ENCODE measurements around the gene PPP1CA.

PPP1CA gene

DNA sequence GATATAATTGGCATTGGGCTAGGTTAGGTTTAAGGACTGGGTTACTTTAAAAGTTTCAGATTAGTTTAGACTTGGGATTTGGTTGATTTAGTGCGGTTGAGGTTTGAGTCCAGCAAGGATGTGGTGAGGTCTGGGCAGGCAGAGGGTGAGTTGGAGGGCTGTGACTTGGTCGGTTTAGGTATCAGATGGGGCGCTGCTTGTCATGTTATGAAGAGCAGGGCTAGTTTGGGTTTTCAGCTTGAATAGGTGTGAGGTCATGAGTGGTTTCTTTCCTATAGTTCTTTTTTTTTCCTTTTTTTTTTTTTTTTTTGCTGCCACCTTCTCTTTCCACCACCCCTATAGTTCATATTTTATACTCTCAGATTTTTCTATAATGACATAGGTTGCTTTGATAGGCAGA lies 33.0 kb downstream of the PPP1CA start:
- Mint-ChIP-seq H3K9me3 (no peaks in the 10 kb centered on the region), H3K4me3 (peak overlapping the region; percentile 98), H3K4me1 (peaks cover 77% of the 10 kb centered on the region), H3K27me3 (no peaks in the 10 kb centered on the region), H3K36me3 (ENCODE audit: insufficient read depth) (peaks cover 19% of the 10 kb centered on the region), H3K27ac (ENCODE audit: low read depth) (peak overlapping the region; percentile 49)
- DNase-seq (ENCODE audit: low spot score in 2 of 2): no peak
- peak; percentile 21 for ATAC-seq (replicated peaks; ENCODE audit: extremely low read depth, poor library complexity, severe bottlenecking)

DNA sequence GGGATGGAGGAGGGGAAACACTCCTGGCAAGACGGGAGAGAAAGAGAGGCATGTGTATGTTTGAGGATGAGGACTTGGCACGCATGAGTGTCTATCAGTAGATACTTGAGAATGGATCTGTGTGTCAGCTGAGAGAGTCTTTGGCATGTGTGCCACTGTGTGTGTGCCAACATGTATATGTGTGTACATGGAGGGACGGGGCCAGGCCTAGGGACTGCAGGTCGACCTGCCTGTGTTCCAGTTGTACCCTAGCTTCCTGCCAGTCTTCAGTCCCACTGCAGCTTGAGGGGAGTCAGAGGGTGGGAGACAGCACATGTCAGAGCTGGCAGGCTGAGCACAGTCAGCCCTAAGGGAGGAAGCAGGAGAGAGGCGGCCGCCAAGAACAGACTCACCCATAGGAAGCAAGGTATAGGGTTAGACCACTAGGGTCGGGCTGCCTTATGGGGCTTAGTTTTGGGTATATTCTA lies 33.9 kb downstream of the PPP1CA start:
- Mint-ChIP-seq H3K27ac (ENCODE audit: low read depth) (peak overlapping the region; percentile 49), H3K36me3 (ENCODE audit: insufficient read depth) (peaks cover 18% of the 10 kb centered on the region), H3K27me3 (no peaks in the 10 kb centered on the region), H3K4me3 (peak overlapping the region; percentile 98), H3K9me3 (no peaks in the 10 kb centered on the region), H3K4me1 (peaks cover 83% of the 10 kb centered on the region)
- DNase-seq (ENCODE audit: low spot score in 2 of 2) (no peak), ATAC-seq (replicated peaks; ENCODE audit: extremely low read depth, poor library complexity, severe bottlenecking) (no peak)

DNA sequence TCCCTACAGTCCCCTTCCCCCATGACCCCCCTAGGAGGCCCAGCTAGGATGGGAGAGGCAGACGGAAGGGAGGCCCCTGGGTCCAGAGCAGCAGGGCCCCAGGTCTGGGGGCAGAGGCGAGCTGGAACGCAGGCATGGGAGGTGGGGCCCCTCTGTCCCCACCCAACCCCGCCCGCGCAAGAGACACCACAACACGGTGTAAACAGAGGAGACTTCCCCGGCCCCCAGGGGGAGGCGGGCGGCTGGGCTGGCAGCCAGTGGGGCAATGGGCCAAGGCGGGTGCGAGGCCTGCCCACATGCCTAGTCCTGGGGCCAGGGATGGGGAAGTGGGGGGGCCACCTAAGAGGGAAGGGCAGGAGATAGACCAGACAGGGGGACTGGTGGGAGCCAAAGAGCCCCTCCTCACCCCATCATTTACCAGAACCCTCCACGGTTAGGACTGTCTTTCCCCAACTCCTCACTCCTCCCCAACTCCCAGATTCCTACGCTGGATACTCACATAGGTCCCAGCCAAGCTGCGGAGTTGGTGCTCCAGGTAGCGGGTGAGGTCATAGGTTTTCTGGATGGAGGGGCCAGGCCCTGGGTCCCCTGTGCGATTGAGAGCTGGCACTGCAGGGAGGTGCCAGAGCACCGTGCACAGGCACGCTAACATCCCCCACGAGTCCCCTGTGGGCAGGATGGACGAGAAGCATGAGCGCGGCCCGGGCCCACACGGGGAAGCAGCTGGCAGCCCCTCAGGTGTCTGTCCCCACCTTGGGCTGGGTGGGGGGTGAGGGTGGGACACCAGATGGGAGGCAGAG lies 34.5 kb downstream of the PPP1CA start:
- no peaks in the 10 kb centered on the region for H3K9me3 Mint-ChIP-seq
- no peaks in the 10 kb centered on the region for H3K27me3 Mint-ChIP-seq
- peaks cover 89% of the 10 kb centered on the region for H3K4me1 Mint-ChIP-seq
- peak overlapping the region; percentile 49 for H3K27ac Mint-ChIP-seq (ENCODE audit: low read depth)
- H3K4me3 Mint-ChIP-seq: peak overlapping the region; percentile 98
- ATAC-seq (replicated peaks; ENCODE audit: extremely low read depth, poor library complexity, severe bottlenecking): no peak
- no peak for DNase-seq (ENCODE audit: low spot score in 2 of 2)
- peaks cover 18% of the 10 kb centered on the region for H3K36me3 Mint-ChIP-seq (ENCODE audit: insufficient read depth)

DNA sequence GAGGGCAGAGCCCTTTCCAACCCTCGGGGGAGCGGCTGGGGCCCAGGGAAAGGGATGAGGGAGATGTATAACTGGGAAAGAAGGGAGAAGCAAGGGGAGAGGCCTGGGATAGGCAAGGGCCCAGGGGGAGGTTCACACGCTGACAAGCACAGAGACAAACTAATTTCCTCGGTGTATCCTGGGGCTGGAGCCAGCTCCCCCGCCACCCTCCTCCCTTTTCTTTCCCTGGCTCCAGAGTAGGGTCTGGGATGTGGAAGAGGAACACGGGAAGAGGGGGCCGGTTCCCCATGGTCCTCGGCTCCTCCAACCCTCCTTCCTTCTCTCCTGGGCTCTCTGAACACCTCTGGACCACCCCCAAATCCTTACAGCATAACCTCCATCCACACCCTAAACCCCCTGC lies 35.1 kb downstream of the PPP1CA start:
- Mint-ChIP-seq H3K4me3 (no peak overlapping the region), H3K27me3 (no peaks in the 10 kb centered on the region), H3K4me1 (peaks cover 90% of the 10 kb centered on the region)

DNA sequence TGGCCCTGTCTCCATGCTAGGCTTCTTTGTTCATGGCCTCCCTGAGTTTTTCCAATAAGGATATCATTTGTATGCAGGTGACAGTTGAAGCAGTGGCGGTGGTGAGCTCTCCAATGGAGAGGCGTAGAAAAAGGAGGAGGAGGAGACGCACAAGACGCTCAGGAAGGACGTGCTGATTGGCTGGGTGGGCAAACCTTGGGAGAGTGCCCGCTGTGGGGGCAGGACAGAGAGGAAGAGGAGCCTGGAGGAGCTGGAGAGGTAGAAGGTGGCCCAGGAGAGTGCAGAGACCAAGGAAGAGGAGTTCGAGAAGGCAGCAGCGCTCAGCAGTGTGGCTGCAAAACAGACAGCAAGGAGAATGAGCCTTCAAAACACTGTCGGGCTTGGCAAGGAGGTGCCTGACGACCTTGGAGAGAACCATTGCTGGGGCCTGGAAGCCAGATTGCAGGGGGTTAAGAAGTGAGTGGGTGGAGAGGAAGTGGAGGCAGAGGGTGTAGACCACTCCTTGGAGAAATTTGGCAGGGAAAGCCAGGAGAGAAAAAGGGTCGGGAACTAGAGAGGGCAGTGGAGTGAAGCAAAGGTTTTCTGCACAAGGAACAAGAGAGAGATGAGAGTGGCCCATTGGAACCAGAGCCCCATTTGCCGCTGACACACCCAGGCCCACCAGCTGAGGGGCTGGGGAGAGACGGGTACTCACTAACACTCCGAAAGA lies 35.8 kb downstream of the PPP1CA start:
- H3K27ac Mint-ChIP-seq (ENCODE audit: low read depth): peak overlapping the region; percentile 92
- H3K9me3 Mint-ChIP-seq: no peaks in the 10 kb centered on the region
- ATAC-seq (replicated peaks; ENCODE audit: extremely low read depth, poor library complexity, severe bottlenecking) (no peak), DNase-seq (ENCODE audit: low spot score in 2 of 2) (no peak)
- no peaks in the 10 kb centered on the region for H3K27me3 Mint-ChIP-seq
- H3K4me3 Mint-ChIP-seq: peak overlapping the region; percentile 26
- peaks cover 87% of the 10 kb centered on the region for H3K4me1 Mint-ChIP-seq
- peaks cover 15% of the 10 kb centered on the region for H3K36me3 Mint-ChIP-seq (ENCODE audit: insufficient read depth)

More for the DNA sequence above, 35.1 kb downstream of the PPP1CA start:
- DNase-seq (ENCODE audit: low spot score in 2 of 2) (no peak), ATAC-seq (replicated peaks; ENCODE audit: extremely low read depth, poor library complexity, severe bottlenecking) (no peak)
- H3K27ac Mint-ChIP-seq (ENCODE audit: low read depth): peak overlapping the region; percentile 92
- H3K36me3 Mint-ChIP-seq (ENCODE audit: insufficient read depth): peaks cover 15% of the 10 kb centered on the region
- no peaks in the 10 kb centered on the region for H3K9me3 Mint-ChIP-seq

GRCh38 chr11:67364783-67365722 lies 36.6 kb downstream of the PPP1CA start:
- Mint-ChIP-seq H3K4me1 (peaks cover 80% of the 10 kb centered on the region), H3K27ac (ENCODE audit: low read depth) (peak overlapping the region; percentile 93), H3K9me3 (no peaks in the 10 kb centered on the region), H3K4me3 (peak overlapping the region; percentile 59), H3K27me3 (no peaks in the 10 kb centered on the region), H3K36me3 (ENCODE audit: insufficient read depth) (peaks cover 15% of the 10 kb centered on the region)
- peak; percentile 37 for ATAC-seq (replicated peaks; ENCODE audit: extremely low read depth, poor library complexity, severe bottlenecking)
- DNase-seq (ENCODE audit: low spot score in 2 of 2): no peak

DNA sequence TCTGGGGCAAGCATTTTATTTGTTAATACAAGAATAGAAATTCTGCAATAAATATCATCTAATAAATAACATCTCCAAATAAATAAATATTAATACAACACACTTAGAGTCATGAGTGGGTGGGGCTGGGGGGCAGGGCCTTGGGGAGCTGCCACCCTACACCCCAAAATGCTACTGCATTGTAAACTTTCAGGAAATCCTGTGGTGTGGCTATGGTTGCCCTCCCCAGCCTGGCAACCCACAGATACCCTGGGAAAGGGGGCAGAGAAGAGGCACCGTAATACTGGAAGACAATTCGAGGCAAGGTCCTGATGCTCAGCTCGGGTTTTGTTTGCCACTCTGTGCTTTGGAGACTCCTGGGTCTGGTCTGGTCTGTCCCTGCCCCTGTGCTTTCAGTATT lies 37.5 kb downstream of the PPP1CA start:
- H3K36me3 Mint-ChIP-seq (ENCODE audit: insufficient read depth): peaks cover 15% of the 10 kb centered on the region
- peak overlapping the region; percentile 93 for H3K27ac Mint-ChIP-seq (ENCODE audit: low read depth)
- H3K9me3 Mint-ChIP-seq: no peaks in the 10 kb centered on the region
- DNase-seq (ENCODE audit: low spot score in 2 of 2) (no peak), ATAC-seq (replicated peaks; ENCODE audit: extremely low read depth, poor library complexity, severe bottlenecking) (no peak)
- peaks cover 72% of the 10 kb centered on the region for H3K4me1 Mint-ChIP-seq
- H3K27me3 Mint-ChIP-seq: no peaks in the 10 kb centered on the region
- H3K4me3 Mint-ChIP-seq: peak overlapping the region; percentile 59

- Mint-ChIP-seq H3K4me1 (peaks cover 51% of the 10 kb centered on the region), H3K27me3 (no peaks in the 10 kb centered on the region), H3K27ac (ENCODE audit: low read depth) (no peak overlapping the region), H3K4me3 (no peak overlapping the region), H3K36me3 (ENCODE audit: insufficient read depth) (peaks cover 6% of the 10 kb centered on the region), H3K9me3 (no peaks in the 10 kb centered on the region)
- no peak for ATAC-seq (replicated peaks; ENCODE audit: extremely low read depth, poor library complexity, severe bottlenecking)
- DNase-seq (ENCODE audit: low spot score in 2 of 2): no peak
These were observed 43.6 kb downstream of the PPP1CA start for GRCh38 chr11:67357831-67358670.

GRCh38 chr11:67356864-67357561 lies 44.6 kb downstream of the PPP1CA start:
- no peak overlapping the region for H3K4me3 Mint-ChIP-seq
- peak overlapping the region; percentile 56 for H3K27ac Mint-ChIP-seq (ENCODE audit: low read depth)
- H3K36me3 Mint-ChIP-seq (ENCODE audit: insufficient read depth): peaks cover 7% of the 10 kb centered on the region

GRCh38 chr11:67356387-67356863 lies 45.2 kb downstream of the PPP1CA start:
- ATAC-seq (replicated peaks; ENCODE audit: extremely low read depth, poor library complexity, severe bottlenecking) (no peak), DNase-seq (ENCODE audit: low spot score in 2 of 2) (no peak)
- no peaks in the 10 kb centered on the region for H3K27me3 Mint-ChIP-seq
- H3K4me3 Mint-ChIP-seq: no peak overlapping the region
- peaks cover 7% of the 10 kb centered on the region for H3K36me3 Mint-ChIP-seq (ENCODE audit: insufficient read depth)
- no peaks in the 10 kb centered on the region for H3K9me3 Mint-ChIP-seq
- peak overlapping the region; percentile 56 for H3K27ac Mint-ChIP-seq (ENCODE audit: low read depth)
- H3K4me1 Mint-ChIP-seq: peaks cover 45% of the 10 kb centered on the region

More at GRCh38 chr11:67356864-67357561, 44.6 kb downstream of the PPP1CA start:
- ATAC-seq (replicated peaks; ENCODE audit: extremely low read depth, poor library complexity, severe bottlenecking) (no peak), DNase-seq (ENCODE audit: low spot score in 2 of 2) (peak; percentile 59 to 62)
- H3K27me3 Mint-ChIP-seq: no peaks in the 10 kb centered on the region
- H3K4me1 Mint-ChIP-seq: peaks cover 47% of the 10 kb centered on the region
- H3K9me3 Mint-ChIP-seq: no peaks in the 10 kb centered on the region

GRCh38 chr11:67355794-67356386 lies 45.8 kb downstream of the PPP1CA start:
- no peak overlapping the region for H3K27ac Mint-ChIP-seq (ENCODE audit: low read depth)
- H3K4me3 Mint-ChIP-seq: no peak overlapping the region
- H3K4me1 Mint-ChIP-seq: peaks cover 47% of the 10 kb centered on the region
- H3K27me3 Mint-ChIP-seq: no peaks in the 10 kb centered on the region
- ATAC-seq (replicated peaks; ENCODE audit: extremely low read depth, poor library complexity, severe bottlenecking) (no peak), DNase-seq (ENCODE audit: low spot score in 2 of 2) (no peak)
- no peaks in the 10 kb centered on the region for H3K9me3 Mint-ChIP-seq
- H3K36me3 Mint-ChIP-seq (ENCODE audit: insufficient read depth): peaks cover 7% of the 10 kb centered on the region
